RPMI8226 (cell line): ENCODE results near the gene TMEM190.
"Not testable (repeated sequence)": the region's sequence is repeated elsewhere in the genome, so short reads cannot be mapped to it uniquely, and the experiment has no call there.

ENCODE experiments used
- DNase-seq: peaks from one replicate; pipeline ENCODE4 v3.0.0-alpha.2; 2015

The TMEM190 gene

GRCh38 chr19:55391702-55392615, 15.3 kb downstream of the TMEM190 start:
- DNase-seq = no peak

GRCh38 chr19:55392820-55393761, 16.5 kb downstream of the TMEM190 start:
- DNase-seq = no peak

- DNase-seq = no peak
Observed at GRCh38 chr19:55398200-55398925, 21.7 kb downstream of the TMEM190 start.

GRCh38 chr19:55400281-55401087, 23.9 kb downstream of the TMEM190 start:
- DNase-seq = no peak

- DNase-seq = not testable (repeated sequence)
Observed at GRCh38 chr19:55401390-55401789, 24.8 kb downstream of the TMEM190 start.

- no peak for DNase-seq
Observed at GRCh38 chr19:55402509-55402908, 25.9 kb downstream of the TMEM190 start.

GRCh38 chr19:55405638-55406037, 29.0 kb downstream of the TMEM190 start:
- no peak for DNase-seq

GRCh38 chr19:55406091-55406825, 29.6 kb downstream of the TMEM190 start:
- no peak for DNase-seq

- DNase-seq = peak; percentile 38
Observed at GRCh38 chr19:55406826-55407549, 30.4 kb downstream of the TMEM190 start.

GRCh38 chr19:55407550-55407799, 30.8 kb downstream of the TMEM190 start, which contains the start of gene UBE2S:
Gene UBE2S (minus strand): TSS chr19:55407788. CDS start chr19:55407589, 199 bp downstream.
- DNase-seq = not testable (repeated sequence)

- DNase-seq = peak; percentile 98
Observed at GRCh38 chr19:55407800-55408532, 31.3 kb downstream of the TMEM190 start.

GRCh38 chr19:55408533-55408872, 31.9 kb downstream of the TMEM190 start:
- no peak for DNase-seq

GRCh38 chr19:55409179-55409578, 32.6 kb downstream of the TMEM190 start:
- DNase-seq = not testable (repeated sequence)

GRCh38 chr19:55410168-55410567, 33.5 kb downstream of the TMEM190 start:
- no peak for DNase-seq

- peak; percentile 65 for DNase-seq
Observed at GRCh38 chr19:55418185-55418584, 41.6 kb downstream of the TMEM190 start.

GRCh38 chr19:55419103-55419502, 42.5 kb downstream of the TMEM190 start:
- peak; percentile 51 for DNase-seq

- DNase-seq = no peak
Observed at GRCh38 chr19:55419624-55420236, 43.1 kb downstream of the TMEM190 start.

GRCh38 chr19:55421281-55421680, 44.7 kb downstream of the TMEM190 start:
- peak; percentile 53 for DNase-seq

- no peak for DNase-seq
Observed at GRCh38 chr19:55423225-55424005, 46.8 kb downstream of the TMEM190 start.
